Activated naive CD4-positive, alpha-beta T cell treated with anti-CD3 and anti-CD28 coated beads, Interleukin-2, amount 50 U/mL, for 24 hours (primary cell): ENCODE data around the gene CCDC51.
A peak's percentile ranks its signal among the peaks of the same experiment; 100 is the strongest.

Source experiments
- H3K27ac Mint-ChIP-seq: one replicate; pipeline ENCODE4 v1.8.0; 2021; ENCODE audit warnings: mild to moderate bottlenecking, mixed read lengths
- H3K27me3 Mint-ChIP-seq: one replicate; pipeline ENCODE4 v1.8.0; 2021; ENCODE audit warnings: mixed read lengths
- H3K36me3 Mint-ChIP-seq: one replicate; pipeline ENCODE4 v1.8.0; 2021; ENCODE audit warnings: mixed read lengths
- H3K4me1 Mint-ChIP-seq: one replicate; pipeline ENCODE4 v1.8.0; 2021; ENCODE audit warnings: mixed read lengths
- H3K4me3 Mint-ChIP-seq: one replicate; pipeline ENCODE4 v1.8.0; 2021; ENCODE audit warnings: mild to moderate bottlenecking, mixed read lengths
- H3K9me3 Mint-ChIP-seq: one replicate; pipeline ENCODE4 v1.8.0; 2021; ENCODE audit warnings: mixed read lengths

The CCDC51 gene

GRCh38 chr3:48451270-48451669, 11.4 kb upstream of the CCDC51 start:
- Mint-ChIP-seq H3K9me3 (no peaks in the 10 kb centered on the region), H3K27me3 (no peaks in the 10 kb centered on the region), H3K27ac (no peak overlapping the region), H3K4me3 (no peak overlapping the region), H3K4me1 (peaks cover 21% of the 10 kb centered on the region), H3K36me3 (peaks cover 13% of the 10 kb centered on the region)

- peak within 1 kb of the TSS; percentile 92 for H3K4me3 Mint-ChIP-seq
- peaks cover 41% of the 10 kb centered on the region for H3K4me1 Mint-ChIP-seq
- no peaks in the 10 kb centered on the region for H3K9me3 Mint-ChIP-seq
- H3K36me3 Mint-ChIP-seq, result peaks cover 7% of the 10 kb centered on the region
- peak within 1 kb of the TSS; percentile 80 for H3K27ac Mint-ChIP-seq
- H3K27me3 Mint-ChIP-seq, result no peaks in the 10 kb centered on the region
Measured at GRCh38 chr3:48446425-48447193, 6.7 kb upstream of the CCDC51 start, which contains the start of gene ATRIP. Gene ATRIP, plus strand, starts transcription at chr3:48446737. Its CDS starts 109 bp downstream, at chr3:48446846.

GRCh38 chr3:48446043-48446424, 6.1 kb upstream of the CCDC51 start:
- Mint-ChIP-seq H3K27me3 (no peaks in the 10 kb centered on the region), H3K36me3 (peaks cover 8% of the 10 kb centered on the region), H3K4me3 (peak overlapping the region; percentile 92), H3K4me1 (peaks cover 45% of the 10 kb centered on the region), H3K9me3 (no peaks in the 10 kb centered on the region), H3K27ac (peak overlapping the region; percentile 80)

- H3K27me3 Mint-ChIP-seq, result no peaks in the 10 kb centered on the region
- H3K36me3 Mint-ChIP-seq, result peaks cover 8% of the 10 kb centered on the region
- peaks cover 45% of the 10 kb centered on the region for H3K4me1 Mint-ChIP-seq
- peak overlapping the region; percentile 92 for H3K4me3 Mint-ChIP-seq
- H3K9me3 Mint-ChIP-seq, result no peaks in the 10 kb centered on the region
- H3K27ac Mint-ChIP-seq, result peak overlapping the region; percentile 30
Measured at GRCh38 chr3:48445277-48445882, 5.5 kb upstream of the CCDC51 start.

- no peaks in the 10 kb centered on the region for H3K27me3 Mint-ChIP-seq
- peaks cover 43% of the 10 kb centered on the region for H3K4me1 Mint-ChIP-seq
- H3K36me3 Mint-ChIP-seq, result peaks cover 4% of the 10 kb centered on the region
- H3K9me3 Mint-ChIP-seq, result no peaks in the 10 kb centered on the region
- peak overlapping the region; percentile 80 for H3K27ac Mint-ChIP-seq
- H3K4me3 Mint-ChIP-seq, result peak overlapping the region; percentile 95
Measured at GRCh38 chr3:48441940-48442339, 2.0 kb upstream of the CCDC51 start.

DNA sequence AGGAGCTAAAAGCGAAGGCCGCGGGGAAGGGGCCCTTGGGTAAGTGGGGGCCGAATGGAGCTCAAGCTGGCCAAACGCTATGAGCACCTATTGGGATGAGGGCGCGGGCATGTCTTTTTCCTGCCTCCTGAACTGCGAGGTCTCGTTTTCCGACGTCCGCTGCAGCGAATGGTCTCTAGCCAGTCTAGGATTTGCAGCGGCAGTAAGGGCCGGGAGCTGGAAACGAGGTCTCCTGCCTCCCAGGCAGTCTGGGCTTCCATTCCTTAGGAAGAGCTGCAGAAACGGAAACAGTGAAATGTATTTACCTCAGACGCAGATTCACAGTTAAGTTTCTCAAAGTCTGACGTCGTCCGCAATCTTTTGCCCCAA, 655 bp upstream of the CCDC51 start:
- no peaks in the 10 kb centered on the region for H3K27me3 Mint-ChIP-seq
- peaks cover 4% of the 10 kb centered on the region for H3K36me3 Mint-ChIP-seq
- H3K27ac Mint-ChIP-seq, result peak overlapping the region; percentile 81
- H3K9me3 Mint-ChIP-seq, result no peaks in the 10 kb centered on the region
- peaks cover 34% of the 10 kb centered on the region for H3K4me1 Mint-ChIP-seq
- H3K4me3 Mint-ChIP-seq, result peak overlapping the region; percentile 95

- Mint-ChIP-seq H3K4me3 (no peak overlapping the region), H3K27me3 (no peaks in the 10 kb centered on the region), H3K27ac (peak overlapping the region; percentile 66), H3K9me3 (no peaks in the 10 kb centered on the region), H3K4me1 (peaks cover 41% of the 10 kb centered on the region), H3K36me3 (peaks cover 4% of the 10 kb centered on the region)
Measured at GRCh38 chr3:48437812-48438211, 2.1 kb downstream of the CCDC51 start.

DNA sequence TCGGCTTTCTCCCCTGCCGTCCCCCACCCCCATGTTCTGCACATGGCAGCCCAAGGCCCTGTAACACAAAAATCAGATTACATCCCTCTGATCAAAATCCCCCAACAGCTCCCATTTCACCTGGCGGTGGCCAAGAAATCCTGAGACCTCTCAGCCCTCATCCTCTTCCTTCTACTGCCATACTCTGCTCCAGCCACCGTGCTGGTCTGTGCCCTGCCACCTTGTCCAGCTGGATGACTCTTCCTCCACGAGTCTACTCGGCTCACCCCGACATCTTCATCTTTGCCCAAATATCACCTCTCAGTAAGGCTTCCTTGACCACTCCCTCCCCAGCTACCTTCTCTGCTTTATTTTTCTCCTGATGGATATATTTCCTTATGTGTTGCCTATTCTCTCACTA, 3.1 kb downstream of the CCDC51 start:
- Mint-ChIP-seq H3K27me3 (no peaks in the 10 kb centered on the region), H3K4me3 (no peak overlapping the region), H3K36me3 (peaks cover 4% of the 10 kb centered on the region), H3K27ac (no peak overlapping the region), H3K4me1 (peaks cover 32% of the 10 kb centered on the region), H3K9me3 (no peaks in the 10 kb centered on the region)

GRCh38 chr3:48436477-48436787, 3.5 kb downstream of the CCDC51 start:
- no peaks in the 10 kb centered on the region for H3K9me3 Mint-ChIP-seq
- H3K4me3 Mint-ChIP-seq, result no peak overlapping the region
- H3K4me1 Mint-ChIP-seq, result peaks cover 28% of the 10 kb centered on the region
- H3K27ac Mint-ChIP-seq, result no peak overlapping the region
- no peaks in the 10 kb centered on the region for H3K27me3 Mint-ChIP-seq
- peaks cover 1% of the 10 kb centered on the region for H3K36me3 Mint-ChIP-seq

GRCh38 chr3:48435774-48436476, 4.0 kb downstream of the CCDC51 start:
- no peak overlapping the region for H3K4me3 Mint-ChIP-seq
- H3K4me1 Mint-ChIP-seq, result peaks cover 28% of the 10 kb centered on the region
- H3K27me3 Mint-ChIP-seq, result no peaks in the 10 kb centered on the region
- no peaks in the 10 kb centered on the region for H3K9me3 Mint-ChIP-seq
- H3K36me3 Mint-ChIP-seq, result no peaks in the 10 kb centered on the region
- no peak overlapping the region for H3K27ac Mint-ChIP-seq

DNA sequence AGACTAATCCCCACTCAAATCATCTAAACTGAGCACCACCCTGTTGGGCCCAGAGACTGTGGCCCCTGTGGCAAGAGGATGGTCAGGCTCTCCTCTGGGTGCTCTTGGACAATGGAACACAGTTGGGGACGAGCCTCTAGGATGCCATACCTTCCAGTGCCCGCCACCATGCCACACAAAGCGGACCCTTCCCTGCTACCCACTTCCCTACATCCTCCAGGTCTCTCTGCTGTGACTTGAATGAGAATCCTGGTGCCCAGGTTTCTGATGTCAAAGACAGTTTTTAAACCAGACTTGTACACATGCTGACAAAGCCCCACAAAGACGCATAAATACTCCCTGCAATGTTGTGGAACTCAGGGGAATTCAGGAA, 4.7 kb downstream of the CCDC51 start:
- no peaks in the 10 kb centered on the region for H3K27me3 Mint-ChIP-seq
- no peaks in the 10 kb centered on the region for H3K9me3 Mint-ChIP-seq
- H3K36me3 Mint-ChIP-seq, result no peaks in the 10 kb centered on the region
- no peak overlapping the region for H3K27ac Mint-ChIP-seq
- H3K4me1 Mint-ChIP-seq, result peaks cover 30% of the 10 kb centered on the region
- no peak overlapping the region for H3K4me3 Mint-ChIP-seq

DNA sequence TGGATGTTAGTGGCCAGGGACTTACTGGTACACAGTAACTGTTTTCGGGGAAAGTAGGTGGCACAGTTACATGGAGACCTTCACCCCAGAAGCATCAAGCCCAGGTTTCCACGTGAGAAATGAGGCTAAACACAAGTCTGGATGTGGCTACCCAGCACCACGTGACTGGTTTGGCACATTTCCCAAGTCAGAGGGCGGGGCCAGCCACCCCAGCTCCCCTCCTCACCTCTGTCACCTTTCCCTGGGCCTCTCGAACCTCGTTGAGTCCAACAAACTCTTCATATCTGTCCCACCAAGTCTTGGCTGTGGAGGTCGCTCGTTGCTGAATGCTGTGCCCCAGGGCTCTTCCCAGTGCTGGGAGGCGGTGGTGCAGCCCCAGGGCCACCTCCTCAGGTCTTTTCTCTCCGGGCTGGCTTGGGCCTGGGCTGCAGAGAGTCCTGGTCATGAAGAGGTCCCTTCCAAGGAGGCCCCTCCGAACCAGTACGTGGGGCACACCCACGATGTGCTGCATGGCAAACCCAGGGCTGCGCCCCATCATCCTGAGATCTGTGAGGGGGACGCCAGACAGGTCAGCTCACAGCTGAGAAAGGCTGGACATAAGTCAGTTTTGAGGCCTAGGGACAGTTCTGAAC, 5.2 kb downstream of the CCDC51 start:
- no peaks in the 10 kb centered on the region for H3K27me3 Mint-ChIP-seq
- H3K27ac Mint-ChIP-seq, result no peak overlapping the region
- H3K36me3 Mint-ChIP-seq, result no peaks in the 10 kb centered on the region
- H3K4me1 Mint-ChIP-seq, result peaks cover 26% of the 10 kb centered on the region
- no peaks in the 10 kb centered on the region for H3K9me3 Mint-ChIP-seq
- H3K4me3 Mint-ChIP-seq, result no peak overlapping the region

DNA sequence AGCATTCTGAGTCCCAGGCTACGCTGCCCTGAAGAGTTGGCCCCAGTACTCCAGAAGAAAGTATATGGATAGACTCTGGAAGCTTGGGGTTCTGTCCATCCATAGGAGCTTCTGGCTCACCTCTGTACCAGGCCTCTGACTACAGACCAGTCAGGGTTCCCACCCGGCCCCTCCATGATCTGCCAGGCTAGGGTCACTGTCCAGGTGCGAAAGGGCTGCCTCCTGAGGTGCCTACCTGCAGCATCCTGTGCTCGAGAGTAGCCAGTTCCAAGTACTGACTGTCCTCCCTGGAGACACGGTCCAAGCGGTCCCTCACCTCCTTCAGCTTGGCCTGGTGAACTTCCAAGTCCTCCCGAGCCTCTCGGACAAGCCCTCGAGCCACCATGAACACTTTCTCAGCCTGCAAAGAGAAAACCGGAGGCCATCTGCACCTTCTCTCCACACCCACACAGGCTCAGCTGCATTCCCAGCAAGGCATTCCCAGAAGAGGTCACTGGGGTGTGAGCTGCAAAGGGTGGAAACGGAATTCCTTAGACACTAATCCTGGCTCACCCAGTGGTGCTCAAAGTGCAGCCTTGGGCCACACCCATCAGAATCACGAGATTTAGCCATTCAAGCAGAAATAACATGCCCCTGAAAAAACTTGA, 6.3 kb downstream of the CCDC51 start:
- Mint-ChIP-seq H3K27ac (no peak overlapping the region), H3K4me3 (no peak overlapping the region), H3K9me3 (no peaks in the 10 kb centered on the region), H3K4me1 (peaks cover 18% of the 10 kb centered on the region), H3K36me3 (no peaks in the 10 kb centered on the region), H3K27me3 (no peaks in the 10 kb centered on the region)

DNA sequence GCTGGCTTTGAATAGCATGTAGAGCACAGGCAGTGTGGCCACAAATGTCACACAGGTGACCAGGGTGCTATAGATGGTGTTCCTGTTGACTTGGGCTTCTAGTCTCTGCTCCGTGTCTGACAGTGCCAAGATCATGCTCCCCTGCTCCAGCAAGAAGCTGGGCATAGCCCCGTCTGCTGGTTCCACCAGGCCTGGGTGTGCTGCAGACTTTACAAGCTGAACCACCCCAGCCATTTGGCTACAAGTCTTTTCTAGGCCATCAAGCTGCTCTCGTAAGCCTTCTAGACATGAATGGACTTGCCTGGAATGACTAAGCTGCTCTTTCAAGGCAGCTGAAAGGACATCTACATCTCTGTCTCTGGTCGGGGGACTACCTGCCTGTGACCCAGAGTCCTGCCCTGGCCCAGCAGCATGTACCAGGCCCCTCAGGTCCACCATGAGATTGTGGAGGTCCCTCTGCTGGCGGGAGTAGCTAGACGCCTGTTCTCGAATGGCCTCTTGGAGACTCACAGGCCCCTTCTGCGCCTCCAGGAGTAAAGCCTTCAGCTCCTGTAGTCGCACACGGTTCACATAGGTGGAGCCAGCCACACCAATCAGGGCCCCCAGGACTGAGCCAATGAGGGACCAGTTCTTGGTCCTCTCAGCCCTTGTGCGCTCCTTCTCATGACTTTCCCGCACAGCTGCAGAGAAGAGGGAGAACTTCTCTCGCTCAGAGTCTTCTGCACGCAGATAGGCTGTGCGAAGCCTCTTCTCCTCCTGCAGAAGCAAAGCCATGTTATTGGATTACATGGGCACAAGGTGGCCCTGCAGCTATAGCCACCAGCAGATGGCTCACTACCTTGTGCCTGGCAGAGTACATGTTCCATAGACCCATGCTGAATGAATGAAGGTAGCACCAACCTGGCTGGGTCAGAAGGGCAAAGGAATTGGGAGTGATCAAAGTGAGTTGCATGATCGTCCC, 7.2 kb downstream of the CCDC51 start:
- Mint-ChIP-seq H3K27ac (no peak overlapping the region), H3K27me3 (no peaks in the 10 kb centered on the region), H3K36me3 (no peaks in the 10 kb centered on the region), H3K9me3 (no peaks in the 10 kb centered on the region), H3K4me3 (no peak overlapping the region), H3K4me1 (peaks cover 13% of the 10 kb centered on the region)
